ENCODE measurements around the gene PPP1R3C.

The PPP1R3C gene

DNA sequence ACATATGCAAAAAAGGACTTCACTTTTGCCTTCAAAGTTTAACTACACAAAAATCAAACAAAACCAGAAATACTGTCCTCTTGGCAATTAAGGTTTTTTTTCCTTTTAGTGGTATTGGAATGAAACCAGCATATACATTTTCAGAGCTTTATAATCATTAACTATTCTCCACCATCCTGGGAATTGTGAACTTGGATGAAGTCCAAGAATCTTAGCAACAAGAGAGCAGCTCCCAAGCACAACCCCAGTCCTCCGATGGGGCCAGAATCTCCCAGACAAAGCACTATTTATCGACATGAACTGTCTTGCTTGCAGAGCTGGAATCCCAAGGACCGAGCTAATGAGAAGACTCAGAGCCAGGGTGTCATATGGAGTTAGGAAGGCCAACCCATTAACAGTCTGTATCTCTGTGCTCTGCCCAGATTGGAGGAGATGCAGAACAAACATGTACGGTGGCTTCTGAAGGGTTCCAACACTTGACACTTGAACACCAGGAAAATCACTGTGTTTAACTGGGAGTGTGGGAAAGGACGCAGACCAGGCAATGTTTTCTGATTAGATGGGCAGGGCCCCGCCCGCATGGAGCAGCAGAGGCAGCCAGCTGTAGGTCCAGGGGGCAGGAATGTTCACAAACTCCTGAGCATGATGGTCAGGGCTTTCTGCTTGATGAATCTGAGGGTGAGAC is 35.5 kb downstream of the PPP1R3C start:
- no peak for DNase-seq

DNA sequence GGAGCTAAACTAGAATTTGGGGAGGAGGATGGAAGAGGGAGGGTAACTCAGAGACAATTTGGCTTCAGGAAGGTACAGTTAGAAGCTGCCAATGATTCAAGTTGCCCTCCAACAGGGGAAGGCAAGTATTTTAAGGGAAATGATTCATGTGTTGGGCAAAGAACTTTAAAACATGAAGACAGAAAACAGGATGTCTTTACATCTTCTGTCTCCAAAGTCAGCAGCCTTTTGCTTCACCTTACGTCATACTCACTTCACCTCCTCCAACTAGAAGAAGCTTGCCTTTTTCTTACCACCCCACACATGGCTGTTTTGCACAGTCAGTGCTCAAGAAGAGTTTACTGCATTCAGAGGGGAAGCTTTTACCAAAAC is 36.1 kb downstream of the PPP1R3C start:
- DNase-seq, result no peak

DNA sequence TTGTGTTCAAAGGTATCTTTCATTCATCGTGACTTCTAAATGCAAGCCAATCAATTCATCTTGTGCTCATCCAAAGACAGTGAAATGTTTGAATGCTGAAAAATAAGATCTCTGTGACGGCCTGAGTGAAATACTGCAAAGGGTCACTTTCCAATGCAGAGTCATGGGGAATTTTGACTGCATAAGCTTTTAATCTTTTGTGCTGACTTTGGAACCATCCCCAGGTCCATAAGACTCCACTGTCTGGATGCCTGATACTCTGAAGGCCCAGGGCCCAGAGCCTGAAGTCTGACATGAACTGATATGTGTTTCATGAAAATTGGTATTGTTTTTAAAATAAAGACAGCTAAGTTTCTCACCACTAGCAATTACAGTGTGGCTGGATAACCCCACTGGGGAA is 39.0 kb downstream of the PPP1R3C start:
- DNase-seq, result no peak

DNA sequence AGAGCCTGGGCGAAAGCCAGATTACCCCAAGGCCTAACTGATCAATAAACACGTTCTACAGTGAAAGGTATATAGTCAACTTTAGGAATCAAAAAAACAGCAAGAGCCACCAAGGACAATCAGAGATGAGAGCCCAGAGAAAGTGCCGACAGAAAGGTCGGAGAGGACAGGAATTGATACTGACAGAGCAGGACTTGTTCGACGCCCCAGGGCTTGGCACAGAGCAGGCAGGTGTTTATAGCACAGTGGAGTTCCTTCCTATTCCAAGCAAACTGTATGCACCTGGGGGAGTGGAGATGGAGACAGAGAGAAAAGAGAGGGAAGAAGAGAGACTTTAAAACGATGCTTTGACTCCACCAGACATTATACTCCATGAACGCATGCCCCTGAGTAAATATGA is 39.5 kb downstream of the PPP1R3C start:
- DNase-seq, result no peak

DNA sequence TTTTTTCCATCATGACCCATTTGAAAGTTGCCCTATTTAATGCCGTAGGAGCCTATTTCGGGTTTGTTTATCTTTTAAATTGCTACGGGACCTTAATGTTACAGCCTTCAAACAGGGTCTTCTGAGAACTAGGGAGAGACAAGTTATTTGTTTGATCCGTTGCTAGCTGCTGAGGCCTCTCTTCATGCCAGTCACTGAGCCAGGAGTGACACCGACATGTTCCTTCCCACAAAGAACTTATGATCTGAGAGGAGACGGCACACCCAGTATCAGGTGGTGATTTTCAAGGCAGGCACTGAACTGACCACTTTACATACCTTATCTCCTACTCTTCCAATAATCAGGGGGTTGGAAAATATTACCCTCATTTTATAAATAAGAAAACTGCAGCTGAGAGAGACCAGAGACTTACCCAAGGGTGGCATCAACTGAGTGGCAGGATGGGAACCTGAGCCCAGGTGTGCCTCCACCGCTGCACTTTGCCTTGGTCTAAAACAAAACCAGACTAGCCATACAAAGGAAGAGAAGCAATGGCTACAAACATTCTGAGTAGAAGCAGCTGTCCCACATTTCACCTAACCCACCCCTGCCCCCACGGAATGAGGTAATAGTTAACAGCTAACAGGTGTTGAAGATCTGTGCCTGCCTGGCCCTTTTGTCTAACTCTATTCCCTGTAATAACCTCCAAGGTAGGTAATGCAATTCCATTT is 40.5 kb downstream of the PPP1R3C start:
- DNase-seq, result no peak

DNA sequence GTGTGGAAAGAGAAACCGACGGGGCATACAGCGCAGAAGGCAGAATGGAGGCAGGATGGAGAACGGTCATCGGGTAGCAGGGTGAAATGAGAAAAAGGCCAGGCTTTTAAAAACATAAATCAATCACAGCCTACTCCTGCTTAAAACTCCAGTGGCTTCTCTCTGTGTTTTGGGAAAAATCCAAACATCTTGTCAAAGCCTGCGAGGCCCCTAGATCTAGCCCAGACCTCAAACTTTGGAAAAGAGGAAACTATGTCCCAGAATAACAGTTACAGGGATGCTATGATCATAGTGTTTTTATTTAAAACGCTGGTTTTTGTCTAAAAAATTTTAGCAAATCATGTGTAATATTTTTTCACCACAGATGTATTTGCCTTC is 41.1 kb downstream of the PPP1R3C start:
- DNase-seq, result no peak

DNA sequence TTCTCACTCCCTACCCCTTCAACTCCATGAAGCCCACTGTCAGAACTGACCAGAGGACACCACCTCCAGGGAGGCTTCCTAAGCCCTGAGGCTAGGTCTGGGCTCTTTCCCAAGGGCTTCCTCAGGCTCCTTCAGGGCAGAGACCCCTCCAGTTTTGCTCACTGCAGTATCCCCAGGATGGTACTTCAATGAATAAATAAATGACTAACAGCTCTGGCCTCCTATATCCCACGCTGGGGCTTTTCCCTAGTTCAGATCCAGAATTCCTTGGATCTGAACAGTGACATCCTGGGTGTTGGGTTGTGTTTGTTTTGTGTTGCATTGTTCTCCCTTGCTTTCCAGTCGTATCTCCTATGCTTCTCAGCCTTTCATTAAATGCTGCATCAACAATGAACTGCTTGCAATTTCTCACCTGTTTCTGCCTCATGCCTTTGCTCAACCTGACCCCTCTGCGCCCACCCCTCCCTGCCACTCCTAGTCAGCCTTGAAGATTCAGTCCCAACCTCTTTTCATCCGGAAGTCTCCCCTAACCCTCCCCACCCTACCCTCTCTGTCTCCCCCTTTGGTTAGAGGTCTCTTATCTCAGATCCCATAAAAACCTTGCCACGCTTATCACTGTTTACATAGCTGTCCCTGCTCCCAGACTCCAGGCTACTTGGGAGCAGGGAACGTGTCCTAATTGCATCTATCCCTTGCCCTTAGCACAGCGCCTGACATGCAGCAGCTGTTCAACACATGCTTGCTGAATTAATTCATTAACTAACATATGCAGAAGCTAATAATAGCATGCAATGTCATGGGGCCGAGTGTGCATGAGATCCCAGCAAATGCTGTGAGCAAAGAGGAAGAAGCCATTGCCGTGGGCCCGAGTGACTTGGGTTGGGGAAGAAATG is 41.7 kb downstream of the PPP1R3C start:
- no peak for DNase-seq

DNA sequence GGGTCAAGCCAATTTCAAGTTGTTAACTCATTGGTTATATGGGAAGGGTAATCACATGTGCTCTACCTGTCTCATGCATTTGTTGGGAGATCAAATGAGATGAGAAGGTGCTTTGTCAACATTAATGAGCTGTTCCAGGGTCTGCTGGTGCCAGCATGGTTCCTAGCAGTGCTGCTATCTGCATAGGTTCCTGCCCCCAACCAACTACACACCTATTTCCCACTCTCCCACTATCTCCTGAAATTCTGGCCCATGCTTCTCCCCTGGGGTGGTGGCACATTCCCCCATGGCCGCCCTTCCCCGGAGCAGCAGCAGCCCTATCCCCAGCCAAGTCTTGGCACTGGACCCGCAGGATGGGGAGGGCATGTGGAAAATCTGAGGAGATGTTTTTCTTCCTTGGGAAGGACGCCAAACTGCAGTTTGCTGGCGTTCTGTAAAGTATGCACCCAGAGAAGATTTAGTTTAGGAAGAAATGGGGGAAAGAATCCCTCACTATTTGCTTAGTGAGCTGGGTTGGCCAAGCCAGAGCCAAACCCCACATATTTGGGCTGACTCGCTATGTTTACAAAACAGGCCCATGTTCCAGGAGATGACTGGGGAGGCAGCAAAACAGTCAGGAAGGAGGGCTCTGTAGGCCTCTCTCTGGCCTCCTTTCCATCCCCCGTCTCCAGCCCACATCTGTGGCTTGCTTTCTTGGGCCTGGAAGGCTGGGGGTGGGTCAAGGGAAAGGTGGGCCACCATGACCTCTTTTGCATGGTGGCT is 42.5 kb downstream of the PPP1R3C start:
- DNase-seq, result no peak

DNA sequence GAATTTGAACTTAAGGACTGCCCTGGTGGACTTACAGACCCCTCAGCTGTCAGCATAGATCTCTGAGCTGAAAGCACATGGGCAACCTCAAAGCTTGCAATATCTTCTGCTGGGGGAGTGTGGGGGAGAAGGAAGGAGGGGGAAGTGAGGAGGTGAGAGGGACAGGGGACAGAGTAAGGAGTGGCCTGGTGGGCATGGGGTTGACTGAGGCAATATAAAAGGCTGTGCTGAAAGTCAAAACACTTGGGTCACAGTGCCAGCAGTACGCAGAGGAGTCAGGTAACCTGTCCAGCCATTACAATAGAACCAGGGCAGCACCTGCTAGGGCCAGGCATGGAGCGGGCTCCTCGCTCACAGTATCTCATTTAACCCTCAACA is 43.2 kb downstream of the PPP1R3C start:
- DNase-seq, result no peak

DNA sequence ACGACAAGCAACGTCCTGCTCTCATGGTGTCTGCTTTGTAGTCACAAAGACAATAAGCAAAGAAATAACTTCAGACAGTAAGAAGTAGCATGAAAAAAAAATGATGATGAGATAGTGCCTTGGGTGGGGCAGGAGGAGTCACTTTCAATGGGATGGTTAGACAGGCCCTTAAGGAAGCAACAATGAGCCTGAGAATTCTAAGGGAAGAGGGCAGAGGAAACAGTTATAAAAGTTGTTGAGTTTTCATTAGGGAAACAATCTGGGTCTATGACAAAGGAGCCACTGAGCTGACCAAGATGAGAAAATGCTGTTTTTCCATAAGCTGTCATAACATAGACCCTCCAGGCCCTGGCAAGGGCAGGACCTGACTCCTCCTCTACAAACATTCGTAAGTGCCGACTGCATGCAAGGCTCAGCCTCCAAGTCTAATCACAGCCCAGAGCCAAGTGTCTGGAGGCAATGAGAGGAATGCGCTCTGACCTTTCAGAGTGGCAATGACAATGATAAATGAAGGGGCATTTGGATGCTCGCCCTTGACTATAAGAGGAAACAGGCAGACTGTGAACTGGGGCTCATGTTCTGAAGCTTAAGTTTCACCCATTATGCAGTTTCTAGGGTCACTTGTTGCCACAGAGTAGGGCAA is 43.7 kb downstream of the PPP1R3C start:
- no peak for DNase-seq

DNA sequence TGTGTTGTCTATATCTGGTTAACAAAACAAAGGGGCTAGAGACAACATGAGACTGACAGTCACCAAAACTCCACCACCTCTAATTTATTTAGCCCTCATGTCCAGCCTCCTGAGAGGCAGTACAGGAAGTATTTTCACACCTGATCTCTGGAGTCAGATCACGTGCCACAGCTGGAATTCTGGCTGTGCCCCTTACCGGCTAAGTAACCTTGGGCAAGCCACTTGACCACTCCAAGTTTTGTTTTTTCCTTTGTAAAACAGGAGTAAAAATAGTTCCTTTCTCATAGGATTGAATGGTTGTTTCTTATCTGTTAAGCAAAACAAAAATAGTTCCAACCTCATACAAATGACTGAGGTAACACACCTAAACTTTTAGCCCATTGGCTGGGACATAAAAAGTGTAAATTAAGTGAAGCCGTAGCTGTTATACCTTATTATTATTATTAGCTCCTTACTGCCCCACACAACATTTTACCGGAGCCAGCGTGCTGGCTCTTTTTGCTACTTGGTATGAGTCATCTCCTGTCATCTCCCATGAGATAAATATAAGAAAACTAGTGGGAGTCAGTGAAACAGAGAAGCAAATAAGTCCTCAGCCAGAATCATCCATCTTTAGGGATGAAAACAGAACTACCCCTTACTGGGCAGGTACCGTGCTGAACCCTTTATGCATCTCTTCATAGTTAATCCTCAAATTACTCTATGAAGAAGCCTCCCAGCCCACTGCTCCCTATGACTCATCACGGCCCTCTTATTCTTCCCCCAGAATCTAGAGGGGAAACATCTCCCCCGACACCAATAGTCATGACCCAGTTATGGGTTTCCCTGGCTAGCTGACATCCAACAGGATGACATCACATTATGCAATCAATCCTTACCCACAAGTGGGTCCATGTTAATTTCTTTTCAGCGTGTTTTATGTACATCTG is 44.9 kb downstream of the PPP1R3C start:
- DNase-seq, result no peak

DNA sequence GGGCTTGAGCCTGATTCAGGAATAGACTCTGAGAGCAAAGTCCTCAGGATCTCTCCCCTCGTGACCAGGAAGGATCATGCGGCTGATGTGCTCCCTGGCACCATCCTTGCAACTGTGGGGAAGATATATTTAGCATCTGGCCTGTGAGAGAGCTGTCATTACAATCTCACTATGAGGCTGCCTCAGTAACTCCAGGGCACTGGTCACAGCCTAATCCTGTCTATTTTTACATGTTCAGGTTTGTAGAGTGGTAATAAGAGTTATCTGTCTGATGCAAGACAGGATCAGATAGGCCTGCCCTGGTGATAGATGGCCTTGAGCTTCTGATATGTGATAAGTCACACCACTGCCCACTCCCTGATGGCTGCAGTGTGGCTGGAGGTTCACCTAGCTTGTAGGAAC is 50.7 kb downstream of the PPP1R3C start:
- DNase-seq, result no peak

DNA sequence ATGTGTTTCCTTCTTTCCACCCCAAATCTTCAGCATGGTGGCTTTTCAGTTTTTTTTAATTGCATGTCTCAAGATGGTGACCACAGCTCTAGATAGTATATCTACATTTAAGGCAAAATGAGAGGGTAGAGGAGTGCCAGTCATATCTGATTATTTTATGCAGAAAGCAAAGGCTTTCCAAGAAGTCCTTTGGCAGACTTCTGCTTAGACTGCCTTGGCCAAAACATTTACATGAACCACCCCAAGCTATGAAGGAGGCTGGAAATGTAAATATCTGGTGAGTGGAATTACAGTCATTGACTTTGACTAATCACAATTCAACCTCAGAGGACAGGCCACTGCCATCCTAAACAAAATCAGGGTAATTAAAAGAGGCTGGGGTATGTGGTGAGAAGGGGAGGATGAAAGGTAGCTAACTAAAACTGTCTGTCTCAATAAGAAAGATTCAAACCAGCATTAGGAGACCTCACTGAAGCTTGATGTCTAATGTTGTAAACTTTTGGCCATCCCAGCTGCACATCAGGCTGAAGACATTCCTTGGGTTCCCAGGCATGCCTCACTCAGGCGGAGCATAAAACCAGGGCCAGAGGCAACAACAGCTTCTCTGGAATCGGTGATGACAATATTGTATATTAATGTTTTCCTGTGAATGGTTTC is 53.4 kb downstream of the PPP1R3C start:
- no peak for DNase-seq
